Activated CD8-positive, alpha-beta memory T cell treated with anti-CD3 and anti-CD28 coated beads for 48 hours (primary cell): Measurements from ENCODE around the gene RAB6B.

Experiments used
- DNase-seq, 3 experiments: peaks; one replicate each; pipeline ENCODE4 v3.0.0-alpha.2; 2020; ENCODE audit warnings: low read depth in 2 of 3, low spot score in 2 of 3

Gene RAB6B

GRCh38 chr3:133860519-133860918 is 35.2 kb downstream of the RAB6B start:
- DNase-seq = no peak

- DNase-seq = no peak
Observed at GRCh38 chr3:133859381-133860234, 36.1 kb downstream of the RAB6B start.

GRCh38 chr3:133857767-133858166 is 37.9 kb downstream of the RAB6B start:
- no peak for DNase-seq

- no peak for DNase-seq
Observed at GRCh38 chr3:133856316-133856715, 39.4 kb downstream of the RAB6B start.

GRCh38 chr3:133855772-133856171 is 39.9 kb downstream of the RAB6B start:
- no peak for DNase-seq

- no peak for DNase-seq
Observed at GRCh38 chr3:133855002-133855370, 40.7 kb downstream of the RAB6B start.

GRCh38 chr3:133854264-133855001 is 41.2 kb downstream of the RAB6B start:
- no peak for DNase-seq

- DNase-seq = no peak
Observed at GRCh38 chr3:133853925-133854227, 41.8 kb downstream of the RAB6B start.

- no peak for DNase-seq
Observed at GRCh38 chr3:133853063-133853924, 42.4 kb downstream of the RAB6B start.

- DNase-seq = no peak
Observed at GRCh38 chr3:133851931-133852330, 43.8 kb downstream of the RAB6B start.

- no peak for DNase-seq
Observed at GRCh38 chr3:133851266-133851906, 44.3 kb downstream of the RAB6B start.

- no peak for DNase-seq
Observed at GRCh38 chr3:133850034-133850433, 45.6 kb downstream of the RAB6B start.

GRCh38 chr3:133849346-133849745 is 46.3 kb downstream of the RAB6B start:
- no peak for DNase-seq

- no peak for DNase-seq
Observed at GRCh38 chr3:133845127-133845526, 50.6 kb downstream of the RAB6B start.

GRCh38 chr3:133843634-133844033 is 52.0 kb downstream of the RAB6B start:
- DNase-seq = no peak

GRCh38 chr3:133842158-133842557 is 53.5 kb downstream of the RAB6B start:
- no peak for DNase-seq

- DNase-seq = no peak
Observed at GRCh38 chr3:133841196-133841595, 54.5 kb downstream of the RAB6B start.

GRCh38 chr3:133840767-133841166 is 54.9 kb downstream of the RAB6B start:
- DNase-seq = no peak

- DNase-seq = no peak
Observed at GRCh38 chr3:133840055-133840737, 55.5 kb downstream of the RAB6B start.

- DNase-seq = no peak
Observed at GRCh38 chr3:133838916-133839800, 56.5 kb downstream of the RAB6B start.
